Measurements from ENCODE around the gene ADRB2. TPM values are rescaled to one million over a fixed set of nuclear protein-coding genes. Genes with fewer than 3 reads are reported as not detected.
A peak's percentile ranks its signal among the peaks of the same experiment; 100 is the strongest.

ADRB2 gene
- total RNA-seq, 4 donors from 2014 or later = 1.00 to 3.5 (median 1.7) TPM

- H3K9me3 ChIP-seq = no peaks in the 10 kb centered on the region
- H3K27ac ChIP-seq = no peak overlapping the region
- no peak for DNase-seq
- 77 to 82% methylated on average over 6 to 7 of the region's 7 CpGs for WGBS, 2 donors (ENCODE audit: low coverage in 1 of 2)
- in situ Hi-C loops (cut with MboI; ENCODE audit: low pct_ligation_motif_present in 1 of 4, low pct_unique_long_range_greater_than_20kb in 1 of 4, low sequenced_read_pairs in 3 of 4) = no loop called here
- TF ChIP-seq CTCF (IDR thresholded peaks at IDR 0.05) (no peak), POLR2A (IDR thresholded peaks at IDR 0.05) (no peak), POLR2AphosphoS5 (IDR thresholded peaks at IDR 0.05) (no peak), EP300 (IDR thresholded peaks at IDR 0.05; ENCODE audit: low read depth) (no peak)
- intact Hi-C loops (cut with DNase I; ENCODE audit: low total_unique reads) = no loop called here
- H3K4me1 ChIP-seq = peaks cover 0 to 4% (median 0%) of the 10 kb centered on the region in 4 donors
- no peaks in the 10 kb centered on the region for H3K27me3 ChIP-seq
- no peaks in the 10 kb centered on the region for H3K36me3 ChIP-seq
- H3K4me3 ChIP-seq = no peak overlapping the region
Observed at GRCh38 chr5:148844433-148845280, 18.2 kb downstream of the ADRB2 start.

GRCh38 chr5:148846930-148847329 lies 20.5 kb downstream of the ADRB2 start:
- no peak for DNase-seq
- TF ChIP-seq EP300 (IDR thresholded peaks at IDR 0.05; ENCODE audit: low read depth) (no peak), CTCF (IDR thresholded peaks at IDR 0.05) (no peak), POLR2A (IDR thresholded peaks at IDR 0.05) (no peak), POLR2AphosphoS5 (IDR thresholded peaks at IDR 0.05) (no peak)
- in situ Hi-C loops (cut with MboI; ENCODE audit: low pct_ligation_motif_present in 1 of 4, low pct_unique_long_range_greater_than_20kb in 1 of 4, low sequenced_read_pairs in 3 of 4) = no loop called here
- no peaks in the 10 kb centered on the region for H3K27me3 ChIP-seq
- H3K36me3 ChIP-seq = no peaks in the 10 kb centered on the region
- no peaks in the 10 kb centered on the region for H3K9me3 ChIP-seq
- intact Hi-C loops (cut with DNase I; ENCODE audit: low total_unique reads) = no loop called here
- no peak overlapping the region for H3K4me3 ChIP-seq
- peaks cover 0 to 4% (median 0%) of the 10 kb centered on the region in 4 donors for H3K4me1 ChIP-seq
- H3K27ac ChIP-seq = no peak overlapping the region

GRCh38 chr5:148847456-148847855 lies 21.0 kb downstream of the ADRB2 start:
- H3K4me1 ChIP-seq = peaks cover 0 to 4% (median 0%) of the 10 kb centered on the region in 4 donors
- no peak for DNase-seq
- no peak overlapping the region for H3K4me3 ChIP-seq
- no peaks in the 10 kb centered on the region for H3K9me3 ChIP-seq
- H3K27ac ChIP-seq = no peak overlapping the region
- WGBS, 2 donors (ENCODE audit: low coverage in 1 of 2) = 72 to 97% methylated on average over 2 of the region's 2 CpGs
- no peak for TF ChIP-seq POLR2A (IDR thresholded peaks at IDR 0.05)
- TF ChIP-seq EP300 (IDR thresholded peaks at IDR 0.05; ENCODE audit: low read depth) = no peak
- TF ChIP-seq CTCF (IDR thresholded peaks at IDR 0.05) = no peak
- TF ChIP-seq POLR2AphosphoS5 (IDR thresholded peaks at IDR 0.05) = no peak
- in situ Hi-C loops (cut with MboI; ENCODE audit: low pct_ligation_motif_present in 1 of 4, low pct_unique_long_range_greater_than_20kb in 1 of 4, low sequenced_read_pairs in 3 of 4) = no loop called here
- intact Hi-C loops (cut with DNase I; ENCODE audit: low total_unique reads) = no loop called here
- H3K27me3 ChIP-seq = no peaks in the 10 kb centered on the region
- no peaks in the 10 kb centered on the region for H3K36me3 ChIP-seq

- no peaks in the 10 kb centered on the region for H3K27me3 ChIP-seq
- TF ChIP-seq EP300 (IDR thresholded peaks at IDR 0.05; ENCODE audit: low read depth) = no peak
- no peak for TF ChIP-seq POLR2A (IDR thresholded peaks at IDR 0.05)
- no peak for TF ChIP-seq POLR2AphosphoS5 (IDR thresholded peaks at IDR 0.05)
- TF ChIP-seq CTCF (IDR thresholded peaks at IDR 0.05) = no peak
- H3K27ac ChIP-seq = peak overlapping the region in 2 of 4 donors; percentile 2 to 47
- in situ Hi-C loops (cut with MboI; ENCODE audit: low pct_ligation_motif_present in 1 of 4, low pct_unique_long_range_greater_than_20kb in 1 of 4, low sequenced_read_pairs in 3 of 4) = no loop called here
- WGBS, 2 donors (ENCODE audit: low coverage in 1 of 2) = 78 to 80% methylated on average over 1 to 3 of the region's 3 CpGs
- intact Hi-C loops (cut with DNase I; ENCODE audit: low total_unique reads) = no loop called here
- DNase-seq = no peak
- H3K4me3 ChIP-seq = no peak overlapping the region
- H3K4me1 ChIP-seq = no peaks in the 10 kb centered on the region
- H3K36me3 ChIP-seq = no peaks in the 10 kb centered on the region
- no peaks in the 10 kb centered on the region for H3K9me3 ChIP-seq
Observed at GRCh38 chr5:148848393-148849031, 22.1 kb downstream of the ADRB2 start.
